ENCODE results near the gene ABCA7. TPM values are rescaled to one million over a fixed set of nuclear protein-coding genes. Genes with fewer than 3 reads are reported as not detected.

ABCA7 gene
- polyA plus RNA-seq, 12 donors = 7.1 to 23.7 (median 18.2) TPM; not detected in 1

Other genes starting within 250 kb of the ABCA7 start
- 100 to 1,000 TPM in 11 of 12 donors, not detected in 1; 116 to 245 (median 136) TPM for gene PTBP1, start 242.7 kb upstream of the ABCA7 start, polyA plus RNA-seq (ENCODE audit: insufficient read length in 12 of 12)
- 1 to 10 TPM in 3 of 12 donors, under 1 TPM in 7, not detected in 2; 0.12 to 2.7 (median 0.46) TPM for gene PLPPR3, start 218.2 kb upstream of the ABCA7 start, polyA plus RNA-seq (ENCODE audit: insufficient read length in 12 of 12)
- gene AZU1, start 212.3 kb upstream of the ABCA7 start, polyA plus RNA-seq (ENCODE audit: insufficient read length in 12 of 12) = 1 to 10 TPM in 5 of 12 donors, under 1 TPM in 5, not detected in 2; 0.42 to 8.7 (median 0.90) TPM
- 10 to 100 TPM in 1 of 12 donors, 1 to 10 TPM in 7, under 1 TPM in 2, not detected in 2; 0.66 to 12.0 (median 1.3) TPM for gene PRTN3, start 199.1 kb upstream of the ABCA7 start, polyA plus RNA-seq (ENCODE audit: insufficient read length in 12 of 12)
- 1 to 10 TPM in 2 of 12 donors, under 1 TPM in 5, not detected in 5; 0.21 to 1.2 (median 0.33) TPM for gene ELANE, start 187.8 kb upstream of the ABCA7 start, polyA plus RNA-seq (ENCODE audit: insufficient read length in 12 of 12)
- 10 to 100 TPM in 1 of 12 donors, 1 to 10 TPM in 9, under 1 TPM in 1, not detected in 1; 0.98 to 20.8 (median 1.6) TPM for gene CFD, start 180.4 kb upstream of the ABCA7 start, polyA plus RNA-seq (ENCODE audit: insufficient read length in 12 of 12)
- 1,000 to 10,000 TPM in 1 of 12 donors, 10 to 100 TPM in 11; 26.2 to 1,072 (median 32.9) TPM for gene MED16, start 146.9 kb upstream of the ABCA7 start, polyA plus RNA-seq (ENCODE audit: insufficient read length in 12 of 12)
- gene RNU6-9, start 146.6 kb upstream of the ABCA7 start, polyA plus RNA-seq (ENCODE audit: insufficient read length in 12 of 12) = not detected
- gene R3HDM4, start 126.9 kb upstream of the ABCA7 start, polyA plus RNA-seq (ENCODE audit: insufficient read length in 12 of 12) = 10 to 100 TPM in 11 of 12 donors, not detected in 1; 21.0 to 60.9 (median 27.3) TPM
- gene KISS1R, start 122.8 kb upstream of the ABCA7 start, polyA plus RNA-seq (ENCODE audit: insufficient read length in 12 of 12) = not detected
- gene ARID3A, start 114.1 kb upstream of the ABCA7 start, polyA plus RNA-seq (ENCODE audit: insufficient read length in 12 of 12) = 100 to 1,000 TPM in 1 of 12 donors, 10 to 100 TPM in 6, 1 to 10 TPM in 5; 7.5 to 100 (median 10.3) TPM
- gene WDR18, start 55.8 kb upstream of the ABCA7 start, polyA plus RNA-seq (ENCODE audit: insufficient read length in 12 of 12) = 10 to 100 TPM in 11 of 12 donors, not detected in 1; 18.9 to 38.0 (median 20.3) TPM
- under 1 TPM in 10 of 12 donors, not detected in 2; 0.05 to 0.25 (median 0.14) TPM for gene GRIN3B, start 39.7 kb upstream of the ABCA7 start, polyA plus RNA-seq (ENCODE audit: insufficient read length in 12 of 12)
- gene TMEM259, start 19.0 kb upstream of the ABCA7 start, polyA plus RNA-seq (ENCODE audit: insufficient read length in 12 of 12) = 100 to 1,000 TPM in 2 of 12 donors, 10 to 100 TPM in 9, not detected in 1; 56.1 to 123 (median 70.5) TPM
- not detected for gene RNU6-2, start 18.6 kb upstream of the ABCA7 start, polyA plus RNA-seq (ENCODE audit: insufficient read length in 12 of 12)
- 10 to 100 TPM in 11 of 12 donors, not detected in 1; 36.3 to 89.8 (median 46.7) TPM for gene CNN2, start 13.5 kb upstream of the ABCA7 start, polyA plus RNA-seq (ENCODE audit: insufficient read length in 12 of 12)
- gene ARHGAP45, start 27.1 kb downstream of the ABCA7 start, polyA plus RNA-seq (ENCODE audit: insufficient read length in 12 of 12) = 10 to 100 TPM in 3 of 12 donors, 1 to 10 TPM in 8, not detected in 1; 6.0 to 26.0 (median 8.1) TPM
- gene POLR2E, start 55.3 kb downstream of the ABCA7 start, polyA plus RNA-seq (ENCODE audit: insufficient read length in 12 of 12) = 100 to 1,000 TPM in 8 of 12 donors, 10 to 100 TPM in 3, not detected in 1; 79.7 to 135 (median 108) TPM
- gene GPX4, start 63.9 kb downstream of the ABCA7 start, polyA plus RNA-seq (ENCODE audit: insufficient read length in 12 of 12) = 100 to 1,000 TPM in 11 of 12 donors, not detected in 1; 122 to 187 (median 142) TPM
- gene SBNO2, start 134.2 kb downstream of the ABCA7 start, polyA plus RNA-seq (ENCODE audit: insufficient read length in 12 of 12) = 10 to 100 TPM in 6 of 12 donors, 1 to 10 TPM in 5, not detected in 1; 7.4 to 33.2 (median 10.2) TPM
- gene STK11, start 165.7 kb downstream of the ABCA7 start, polyA plus RNA-seq (ENCODE audit: insufficient read length in 12 of 12) = 10 to 100 TPM in 11 of 12 donors, not detected in 1; 35.8 to 56.1 (median 44.3) TPM
- gene CBARP, start 197.9 kb downstream of the ABCA7 start, polyA plus RNA-seq (ENCODE audit: insufficient read length in 12 of 12) = 1 to 10 TPM in 7 of 12 donors, under 1 TPM in 3, not detected in 2; 0.65 to 2.2 (median 1.1) TPM
- gene ATP5F1D, start 201.6 kb downstream of the ABCA7 start, polyA plus RNA-seq (ENCODE audit: insufficient read length in 12 of 12) = 100 to 1,000 TPM in 10 of 12 donors, 10 to 100 TPM in 1, not detected in 1; 94.6 to 231 (median 136) TPM
- gene MIDN, start 208.5 kb downstream of the ABCA7 start, polyA plus RNA-seq (ENCODE audit: insufficient read length in 12 of 12) = 100 to 1,000 TPM in 1 of 12 donors, 10 to 100 TPM in 11; 22.4 to 149 (median 30.9) TPM
- gene CIRBP, start 229.2 kb downstream of the ABCA7 start, polyA plus RNA-seq (ENCODE audit: insufficient read length in 12 of 12) = 100 to 1,000 TPM; 391 to 559 (median 467) TPM
- 10 to 100 TPM in 9 of 12 donors, 1 to 10 TPM in 1, not detected in 2; 9.4 to 17.0 (median 12.6) TPM for gene FAM174C, start 235.4 kb downstream of the ABCA7 start, polyA plus RNA-seq (ENCODE audit: insufficient read length in 12 of 12)
- 10 to 100 TPM in 1 of 12 donors, 1 to 10 TPM in 6, under 1 TPM in 4, not detected in 1; 0.33 to 12.8 (median 1.5) TPM for gene EFNA2, start 245.8 kb downstream of the ABCA7 start, polyA plus RNA-seq (ENCODE audit: insufficient read length in 12 of 12)

All from muscle of arm (tissue), 12 donors.